Stimulated activated CD8-positive, alpha-beta memory T cell treated with anti-CD3 and anti-CD28 coated beads, Interleukin-4, amount 100 ng/mL, for 4 hours (primary cell): ENCODE results near the gene MROH8.

ENCODE experiments used
- DNase-seq, 2 donors: peaks; one replicate each; pipeline ENCODE4 v3.0.0-alpha.2; 2020; ENCODE audit warnings: low read depth in 2 of 2, low spot score in 1 of 2

MROH8 gene

DNA sequence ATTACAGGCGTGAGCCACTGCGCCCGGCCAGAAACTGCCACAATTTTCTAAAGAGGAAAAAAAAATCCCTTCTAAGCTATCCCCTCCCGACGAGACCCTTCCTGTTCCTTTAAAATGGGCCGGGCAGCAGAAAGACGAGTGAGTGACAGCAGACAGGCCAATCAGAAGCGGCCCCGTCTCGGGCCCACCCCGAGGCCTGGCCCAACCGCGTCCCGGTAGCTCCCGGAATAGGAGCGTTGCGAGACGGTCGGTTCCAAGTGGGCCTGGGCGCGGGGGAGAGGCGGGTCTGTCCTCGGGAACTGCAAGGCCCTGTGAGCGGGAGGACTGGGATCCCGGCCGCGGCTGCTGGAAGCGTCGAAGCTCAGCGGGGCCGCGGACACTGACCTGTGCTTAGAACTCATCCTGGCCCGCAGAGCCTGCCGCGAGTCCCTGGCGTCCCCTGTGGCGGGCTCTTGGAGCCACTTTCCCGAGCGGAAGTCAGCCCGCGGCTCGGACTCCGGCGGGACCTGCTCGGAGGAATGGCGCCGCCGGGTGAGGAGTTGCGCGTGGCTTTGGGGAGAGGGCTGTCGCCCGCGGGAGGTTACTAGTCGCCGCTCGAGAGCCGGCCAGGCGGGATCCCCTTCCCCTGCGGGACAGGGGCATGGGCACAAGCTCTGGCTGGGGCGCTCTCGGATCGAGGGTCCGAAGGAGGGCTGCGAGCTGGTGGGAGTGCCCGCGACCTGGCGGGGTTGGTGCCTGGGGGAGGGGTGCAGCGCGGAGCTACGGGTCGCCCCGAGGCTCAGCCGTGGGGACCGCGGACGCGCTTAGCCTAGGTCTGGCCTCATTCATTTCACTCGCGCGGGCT, at the start of gene MROH8, which contains the start of gene RPN2:
Gene MROH8, minus strand, starts transcription at position 710 of the 844 bp plus-strand sequence.
Gene RPN2, plus strand, starts transcription at position 492 of the 844 bp plus-strand sequence. Its CDS starts 27 bp downstream, at position 519.
- DNase-seq: peak; percentile 86 to 91

DNA sequence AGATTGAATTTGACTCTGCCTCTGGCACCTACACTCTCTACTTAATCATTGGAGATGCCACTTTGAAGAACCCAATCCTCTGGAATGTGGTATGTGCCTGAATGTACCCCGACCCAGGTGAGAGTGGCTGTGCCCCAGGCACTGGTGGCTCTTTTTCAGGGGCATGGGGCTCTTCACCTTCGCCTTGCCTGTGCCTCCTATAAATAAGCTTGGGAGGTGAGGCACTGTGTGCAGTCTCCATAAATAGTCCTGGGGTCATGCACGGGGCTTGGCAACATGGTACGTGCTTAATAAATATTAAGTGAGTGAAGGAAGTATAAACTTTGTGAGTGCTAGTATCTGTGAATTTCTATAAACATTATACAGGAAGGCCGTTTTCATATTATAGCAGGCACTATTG, 49.3 kb upstream of the MROH8 start:
- DNase-seq: no peak

GRCh38 chr20:37228082-37228481, 48.7 kb upstream of the MROH8 start:
- DNase-seq: no peak

DNA sequence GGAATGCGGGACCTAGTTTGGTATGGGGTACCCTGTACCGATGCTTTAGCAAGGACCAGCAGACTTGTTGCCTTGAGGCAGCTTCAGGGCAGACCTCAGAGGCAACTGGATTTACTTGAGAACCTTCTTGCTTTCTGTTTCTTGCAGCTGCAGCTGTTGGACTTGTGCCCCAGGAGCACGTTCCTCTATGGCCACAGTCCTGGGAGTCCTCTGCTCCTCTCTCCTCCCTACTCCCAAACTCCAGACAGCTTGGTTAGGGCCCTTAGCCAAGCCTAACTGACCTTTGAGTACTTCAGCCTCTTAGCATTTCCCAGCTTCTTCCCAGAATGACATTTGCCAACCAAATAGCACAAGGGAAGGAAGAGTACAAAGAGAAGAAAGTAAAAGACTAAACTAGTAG, 47.5 kb upstream of the MROH8 start:
- no peak for DNase-seq

DNA sequence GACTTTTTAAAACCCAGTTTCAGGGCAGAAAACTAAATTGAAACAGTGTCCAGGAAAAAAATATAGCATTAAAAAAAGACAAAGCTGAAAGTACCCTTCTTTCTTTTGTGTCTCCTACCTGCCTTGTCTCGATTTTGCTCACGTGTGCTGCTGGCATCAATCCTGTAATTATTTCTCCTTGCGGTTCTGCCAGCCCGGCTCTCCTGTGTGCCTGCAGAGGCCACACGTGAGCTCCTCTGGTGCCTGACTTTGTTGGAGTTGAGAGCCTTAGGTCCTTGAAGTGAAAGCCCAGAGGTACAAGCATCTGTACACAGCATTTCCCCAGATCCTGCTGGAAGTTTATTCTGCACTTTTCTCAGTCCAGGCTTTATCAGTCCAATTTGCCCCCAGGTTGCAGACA, 45.8 kb upstream of the MROH8 start:
- no peak for DNase-seq

- no peak for DNase-seq
Observed at GRCh38 chr20:37223053-37223452, 43.7 kb upstream of the MROH8 start.

DNA sequence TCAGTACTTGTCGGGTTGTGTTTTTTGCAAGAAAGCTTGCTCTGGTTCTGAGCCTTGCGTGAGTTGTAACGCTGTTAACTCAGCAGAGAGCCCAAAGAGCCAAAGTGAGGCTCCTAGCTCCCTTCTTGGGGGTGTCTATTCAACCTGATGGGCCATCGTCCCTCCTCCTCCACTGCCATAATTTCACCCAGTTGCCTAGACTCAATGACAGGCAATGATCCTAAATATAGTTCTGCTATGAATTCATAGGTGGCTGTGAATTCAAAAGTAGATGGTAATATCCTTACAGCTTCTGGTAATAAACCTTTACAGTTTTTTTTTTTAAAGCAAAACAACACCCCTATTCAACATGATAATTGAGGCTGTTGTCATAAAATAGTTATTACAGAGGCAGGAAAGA, 42.7 kb upstream of the MROH8 start:
- DNase-seq: no peak

DNA sequence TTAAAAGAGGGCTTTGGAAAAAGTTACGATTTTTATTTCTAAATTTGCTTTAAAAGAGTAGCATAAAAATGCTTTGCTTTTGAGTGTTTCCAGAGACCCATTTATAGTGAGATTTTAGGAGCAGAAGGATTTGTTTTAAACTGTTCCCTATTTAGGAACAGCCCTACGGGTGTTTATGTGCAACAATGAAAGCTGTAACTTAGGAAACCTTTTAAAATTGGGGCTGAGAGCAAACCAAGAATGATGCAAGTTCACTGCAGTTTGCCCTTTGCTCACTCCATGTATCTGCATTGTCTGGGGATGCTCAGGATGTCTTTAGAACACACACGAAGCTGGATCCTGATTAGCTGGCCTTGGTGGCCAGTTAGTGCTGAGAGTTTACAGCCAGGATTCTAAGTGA, 41.4 kb upstream of the MROH8 start:
- no peak for DNase-seq

GRCh38 chr20:37219751-37220668, 40.7 kb upstream of the MROH8 start:
- no peak for DNase-seq

DNA sequence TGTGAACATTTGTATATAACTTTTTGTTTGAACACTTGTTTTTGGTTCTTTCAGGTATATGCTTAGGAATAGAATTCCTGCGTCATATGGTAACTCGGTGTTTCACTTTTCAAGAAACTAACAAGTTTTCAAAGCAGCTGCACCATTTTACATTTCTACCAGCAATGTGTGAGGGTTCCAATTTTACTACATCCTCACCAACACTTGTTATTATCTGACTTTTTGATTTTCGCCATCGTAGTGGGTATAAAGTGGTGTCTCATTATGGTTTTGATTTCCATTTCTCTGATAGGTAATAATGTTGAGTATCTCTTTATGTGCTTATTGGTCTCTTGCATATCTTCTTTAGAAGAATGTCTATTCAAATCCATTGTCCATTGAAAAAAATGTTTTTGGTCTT, 39.6 kb upstream of the MROH8 start:
- no peak for DNase-seq

DNA sequence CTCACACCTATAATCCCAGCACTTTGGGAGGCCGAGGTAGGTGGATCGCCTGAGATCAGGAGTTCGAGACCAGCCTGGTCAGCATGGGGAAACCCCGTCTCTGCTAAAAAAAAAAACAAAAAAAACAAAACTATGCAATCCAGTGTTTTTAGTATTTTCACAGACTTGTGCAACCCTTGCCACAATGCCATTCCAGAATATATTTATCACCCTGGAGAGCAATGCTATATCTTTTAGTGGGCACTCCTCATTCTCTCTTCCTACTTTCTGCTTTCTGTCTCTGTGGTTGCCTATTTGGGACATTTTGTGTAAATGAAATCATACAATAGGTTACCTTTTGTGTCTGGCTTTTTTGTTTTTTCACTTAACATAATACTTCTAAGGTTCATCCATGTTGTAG, 39.1 kb upstream of the MROH8 start:
- no peak for DNase-seq

GRCh38 chr20:37209661-37210314, 30.4 kb upstream of the MROH8 start:
- no peak for DNase-seq

GRCh38 chr20:37209193-37209592, 29.8 kb upstream of the MROH8 start:
- DNase-seq: no peak

DNA sequence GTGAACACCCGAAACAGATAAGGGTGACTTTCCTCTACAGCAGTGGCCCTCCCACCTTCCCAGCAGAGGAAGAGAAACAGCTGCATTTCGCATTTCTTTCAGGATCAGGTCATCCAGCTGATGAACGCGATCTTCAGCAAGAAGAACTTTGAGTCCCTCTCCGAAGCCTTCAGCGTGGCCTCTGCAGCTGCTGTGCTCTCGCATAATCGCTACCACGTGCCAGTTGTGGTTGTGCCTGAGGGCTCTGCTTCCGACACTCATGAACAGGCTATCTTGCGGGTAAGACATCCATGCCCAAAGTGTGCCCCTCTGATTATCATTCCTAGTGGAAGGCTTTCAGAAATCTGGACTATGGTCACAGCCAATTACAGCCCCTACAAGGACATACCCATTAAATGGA, 27.8 kb upstream of the MROH8 start:
- no peak for DNase-seq

- DNase-seq: no peak
Observed at GRCh38 chr20:37205794-37206193, 26.4 kb upstream of the MROH8 start.

- no peak for DNase-seq
Observed at GRCh38 chr20:37205130-37205529, 25.8 kb upstream of the MROH8 start.

- DNase-seq: no peak
Observed at GRCh38 chr20:37204056-37204455, 24.7 kb upstream of the MROH8 start.

GRCh38 chr20:37202267-37202943, 23.1 kb upstream of the MROH8 start:
- DNase-seq: no peak

DNA sequence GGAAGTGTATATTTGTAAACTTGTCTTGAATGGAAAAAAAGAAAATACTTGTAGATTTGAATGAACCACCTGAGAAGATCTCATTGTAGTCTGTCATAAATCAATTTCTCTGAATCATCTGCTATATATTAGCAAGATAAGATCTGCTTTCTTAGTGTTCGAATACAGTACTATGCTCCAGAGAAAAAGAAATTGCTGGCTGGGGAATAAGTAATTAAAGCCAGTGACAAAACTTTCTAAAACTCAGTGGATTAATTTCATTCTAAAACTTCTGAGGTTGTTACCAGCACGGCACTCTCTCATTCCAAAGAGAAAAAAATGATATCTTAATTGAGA, 22.4 kb upstream of the MROH8 start:
- no peak for DNase-seq

- no peak for DNase-seq
Observed at GRCh38 chr20:37200926-37201826, 21.8 kb upstream of the MROH8 start.
